ENCODE measurements around the gene NOXA1. TPM values are rescaled to one million over a fixed set of nuclear protein-coding genes. Genes with fewer than 3 reads are reported as not detected.

NOXA1 gene
- total and polyA plus RNA-seq, 9 of the 15 experiments (the other 6 are each of a cell fraction or from before 2014, with no cell fraction given): 0.07 to 1.2 (median 0.20) TPM; not detected in 4

- Histone ChIP-seq H4K20me1 (replicated peaks; ENCODE audit: control insufficient read depth, insufficient read depth, low read length) (no peaks in the 10 kb centered on the region), H3K4me1 (replicated peaks in 1 of 2; ENCODE audit: control insufficient read depth in 2 of 2, insufficient read depth in 2 of 2, low read length in 2 of 2) (peaks cover 11 to 79% of the 10 kb centered on the region in 2 experiments), H3K9ac (ENCODE audit: insufficient read depth in 1 of 2, low read depth in 2 of 2, low read length in 2 of 2) (peak overlapping the region; percentile 51 to 90), H3K9me3 (replicated peaks; ENCODE audit: control insufficient read depth, insufficient read depth, low read depth, low read length) (no peaks in the 10 kb centered on the region), H3K27ac (ENCODE audit: extremely low read depth, low read depth, low read length) (peak overlapping the region; percentile 82), H2AFZ (ENCODE audit: low read depth, low read length) (peak overlapping the region; percentile 89), H3K79me2 (ENCODE audit: control insufficient read depth, insufficient read depth, low read length) (no peaks in the 10 kb centered on the region), H3K4me2 (ENCODE audit: insufficient read depth, low read length) (peak overlapping the region; percentile 66), H3K4me3 (no peak overlapping the region), H3K36me3 (ENCODE audit: control insufficient read depth, insufficient read depth, low read length) (no peaks in the 10 kb centered on the region), H3K27me3 (ENCODE audit: control insufficient read depth in 2 of 2, insufficient read depth in 2 of 2, low read length in 2 of 2) (no peaks in the 10 kb centered on the region), H3K9me1 (ENCODE audit: control insufficient read depth, insufficient read depth, low read length) (no peaks in the 10 kb centered on the region)
- peak; percentile 99 for FAIRE-seq
- POLR2A ChIA-PET: interaction anchor here (0.9 to 1.9 kb wide), 6 partner anchors 9 to 183 kb away, joined by 3 to 11 read pairs (median 4); no protein-coding TSS in a partner anchor
- CTCF ChIA-PET (ENCODE audit: low intra/inter-chr PET ratio): no interaction called here
- BruUV-seq (replicated peaks): no TSS peak
- DNase-seq (ENCODE audit: extremely low read depth in 1 of 4, low spot score in 3 of 4): peak; percentile 73 to 91 (median 76)
- intact Hi-C loops (cut with micrococcal nuclease) (no loop called here), in situ Hi-C loops (cut with MboI) (no loop called here)
- 44% methylated on average over 26 of the region's 26 CpGs for WGBS (ENCODE audit: insufficient coverage, low coverage, missing lambda C conversion rate)
- peak; percentile 95 for ATAC-seq
- TF ChIP-seq RAD21 (CRISPR knock-in tag; conservative IDR thresholded peaks at IDR 0.05 in 1 of 2, IDR thresholded peaks at IDR 0.05 in 1 of 2) (no peak), NR1H2 (CRISPR knock-in tag; IDR thresholded peaks at IDR 0.05) (no peak), HNRNPK (IDR thresholded peaks at IDR 0.05; ENCODE audit: low read depth, low read length, poor library complexity, severe bottlenecking) (no peak), BHLHE40 (IDR thresholded peaks at IDR 0.05; ENCODE audit: low read length) (peak; percentile 99), HDAC1 (IDR thresholded peaks at IDR 0.05) (peak in 1 of 2 experiments; percentile 68; a peak in 1 of 4 replicates), NKRF (IDR thresholded peaks at IDR 0.05; ENCODE audit: borderline replicate concordance) (no peak), WHSC1 (IDR thresholded peaks at IDR 0.05; ENCODE audit: low read length) (no peak), ZNF655 (CRISPR knock-in tag; IDR thresholded peaks at IDR 0.05) (no peak), NFIC (IDR thresholded peaks at IDR 0.05) (peak; percentile 27; the same call in 1 of the 2 replicates), ZNF263 (CRISPR knock-in tag; IDR thresholded peaks at IDR 0.05; ENCODE audit: borderline replicate concordance) (peak; percentile 38; the same call in 1 of the 2 replicates), MEIS2 (IDR thresholded peaks at IDR 0.05; ENCODE audit: partially characterized antibody) (no peak), TGIF2 (CRISPR knock-in tag; IDR thresholded peaks at IDR 0.05) (no peak), ZNF444 (CRISPR knock-in tag; IDR thresholded peaks at IDR 0.05) (no peak), ID3 (CRISPR knock-in tag; IDR thresholded peaks at IDR 0.05) (no peak), ID3 (tag; IDR thresholded peaks at IDR 0.05) (0 out of 2 replicates have a peak, but pooled peaks have one; percentile 65), CBX2 (IDR thresholded peaks at IDR 0.05; ENCODE audit: insufficient read depth, low read length, poor library complexity, severe bottlenecking) (no peak), HINFP (tag; conservative IDR thresholded peaks at IDR 0.05; ENCODE audit: low read depth) (peak; percentile 69)
These were observed 59.0 kb downstream of the NOXA1 start for GRCh38 chr9:137482094-137482781.
